Left lung (tissue), 10 donors: ENCODE measurements around the gene MMD2. TPM values are rescaled to one million over a fixed set of nuclear protein-coding genes. Genes with fewer than 3 reads are reported as not detected.
A peak's percentile ranks its signal among the peaks of the same experiment; 100 is the strongest.
"Not testable (repeated sequence)": the region's sequence is repeated elsewhere in the genome, so short reads cannot be mapped to it uniquely, and the experiment has no call there.

ENCODE experiments used
- ATAC-seq: fragments of 200-7000 bp; cut with Tn5 transposase; one replicate; pipeline ENCODE4 v1.9.1; 2020; ENCODE audit warnings: moderate library complexity
- DNase-seq, 4 donors: peaks; one replicate each; pipeline ENCODE4 v3.0.0-alpha.2; 2013 to 2020
- H3K27ac ChIP-seq, 2 donors: fragments of 200-600 bp; sonication (generic) in 1 of 2; one replicate each; pipeline versions ENCODE4 v1.5.0 to v1.8.0; 2020 to 2021
- H3K27me3 ChIP-seq, 2 donors: fragments of 200-600 bp; sonication (generic) in 1 of 2; one replicate each; pipeline versions ENCODE4 v1.5.0 to v1.8.0; 2020 to 2021
- H3K36me3 ChIP-seq, 2 donors: fragments of 200-600 bp; sonication (generic) in 1 of 2; one replicate each; pipeline versions ENCODE4 v1.5.0 to v1.8.0; 2020 to 2021
- H3K4me1 ChIP-seq, 2 donors: fragments of 200-600 bp; one replicate each; pipeline ENCODE4 v1.8.0; 2021
- H3K4me3 ChIP-seq, 2 donors: fragments of 200-600 bp; sonication (generic) in 1 of 2; one replicate each; pipeline versions ENCODE4 v1.5.0 to v1.8.0; 2020 to 2021; ENCODE audit warnings: mild to moderate bottlenecking in 1 of 2
- H3K9me3 ChIP-seq, 2 donors: fragments of 200-600 bp; sonication (generic) in 1 of 2; one replicate each; pipeline versions ENCODE4 v1.5.0 to v1.8.0; 2020 to 2021
- intact Hi-C, 2 donors: fragments of 100-400 bp; cut with DNase I; formaldehyde crosslinking; loops; one replicate each; pipeline versions ENCODE4 v1.11.2 to v1.14.2; 2022
- polyA plus RNA-seq, 6 donors: library from polyadenylated mRNA; unstranded; fragments of 120-200 nt; gene quantifications; one replicate each; pipeline ENCODE4 v1.2.1, GENCODE V29; 2013; ENCODE audit not compliant: insufficient read length in 6 of 6
- total RNA-seq, 2 donors: library from RNA; stranded (reverse); fragmentation: NEBNext Ultra II Directional; extraction: Animal tissue kit (Norgen Biotek cat#: 25700); gene quantifications; one replicate each; pipeline ENCODE4 v1.2.1, GENCODE V29; 2021
- TF ChIP-seq, protein P1 (sequence below), 2 donors: fragments of 200-600 bp; sonication (generic) in 1 of 2; IDR thresholded peaks; one replicate each; pipeline versions ENCODE4 v1.5.0 to v1.8.0; 2021; ENCODE audit warnings: antibody characterized with exemption in 2 of 2
- donor health status: DM: no; HTN: yes; CAD: no.
- donor health status: DM: no; HTN: no; CAD: no.

Gene MMD2
- total and polyA plus RNA-seq, 8 donors: 0.06 to 0.17 TPM; not detected in 6

DNA sequence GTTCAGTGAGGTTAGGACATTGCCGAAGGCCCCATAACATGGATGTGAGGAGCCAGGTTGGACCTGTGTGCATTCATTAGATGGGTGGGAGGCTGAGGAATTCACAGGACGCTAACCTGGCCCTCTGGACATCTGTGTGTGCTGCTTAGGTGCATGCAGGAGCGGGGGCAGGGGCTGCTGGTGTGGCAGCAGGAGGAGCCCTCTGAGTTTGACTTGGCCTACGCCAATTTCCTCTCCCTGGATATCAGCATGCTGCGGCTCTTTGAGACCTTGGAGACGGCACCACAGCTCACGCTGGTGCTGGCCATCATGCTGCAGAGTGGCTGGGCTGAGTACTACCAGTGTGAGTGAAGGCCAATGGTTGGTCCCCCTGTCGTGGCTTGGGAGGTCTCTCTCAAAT is 34.5 kb upstream of the MMD2 start:
- Histone ChIP-seq H3K4me1 (no peaks in the 10 kb centered on the region), H3K9me3 (no peaks in the 10 kb centered on the region), H3K27me3 (no peaks in the 10 kb centered on the region), H3K27ac (no peak overlapping the region), H3K36me3 (peaks cover 3 to 95% of the 10 kb centered on the region in 2 donors), H3K4me3 (no peak overlapping the region)
- TF ChIP-seq, protein P1, sequence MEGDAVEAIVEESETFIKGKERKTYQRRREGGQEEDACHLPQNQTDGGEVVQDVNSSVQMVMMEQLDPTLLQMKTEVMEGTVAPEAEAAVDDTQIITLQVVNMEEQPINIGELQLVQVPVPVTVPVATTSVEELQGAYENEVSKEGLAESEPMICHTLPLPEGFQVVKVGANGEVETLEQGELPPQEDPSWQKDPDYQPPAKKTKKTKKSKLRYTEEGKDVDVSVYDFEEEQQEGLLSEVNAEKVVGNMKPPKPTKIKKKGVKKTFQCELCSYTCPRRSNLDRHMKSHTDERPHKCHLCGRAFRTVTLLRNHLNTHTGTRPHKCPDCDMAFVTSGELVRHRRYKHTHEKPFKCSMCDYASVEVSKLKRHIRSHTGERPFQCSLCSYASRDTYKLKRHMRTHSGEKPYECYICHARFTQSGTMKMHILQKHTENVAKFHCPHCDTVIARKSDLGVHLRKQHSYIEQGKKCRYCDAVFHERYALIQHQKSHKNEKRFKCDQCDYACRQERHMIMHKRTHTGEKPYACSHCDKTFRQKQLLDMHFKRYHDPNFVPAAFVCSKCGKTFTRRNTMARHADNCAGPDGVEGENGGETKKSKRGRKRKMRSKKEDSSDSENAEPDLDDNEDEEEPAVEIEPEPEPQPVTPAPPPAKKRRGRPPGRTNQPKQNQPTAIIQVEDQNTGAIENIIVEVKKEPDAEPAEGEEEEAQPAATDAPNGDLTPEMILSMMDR (IDR thresholded peaks at IDR 0.05): no peak
- ATAC-seq (no peak), DNase-seq (no peak)
- intact Hi-C loops: loop anchor here in 1 of 2 donors (10.0 kb wide), 1 partner anchor 91 kb away; no protein-coding TSS in a partner anchor

DNA sequence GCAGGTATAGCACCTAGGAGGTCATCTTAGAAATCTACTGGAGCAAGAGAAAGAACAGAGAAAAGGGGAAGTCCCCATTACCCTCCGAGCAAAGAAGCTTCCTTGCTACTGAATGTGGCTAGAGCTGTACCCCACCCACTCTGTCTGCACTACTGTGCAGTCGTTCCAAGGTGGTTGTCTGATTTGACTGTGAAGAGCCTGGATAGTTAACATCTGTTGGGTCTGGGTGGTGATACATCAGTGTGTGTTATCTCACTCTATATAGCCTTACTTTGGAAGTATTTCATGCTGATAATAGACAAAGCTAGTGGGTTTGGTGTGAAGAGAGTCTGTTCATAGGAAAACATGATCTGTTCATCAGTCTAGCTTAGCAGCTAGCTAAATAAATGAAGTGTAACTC is 23.8 kb upstream of the MMD2 start:
- H3K36me3 ChIP-seq: peaks cover 5 to 66% of the 10 kb centered on the region in 2 donors
- ATAC-seq, H3K4me1 ChIP-seq, H3K4me3 ChIP-seq, intact Hi-C loops, H3K27me3 ChIP-seq, DNase-seq, H3K27ac ChIP-seq, H3K9me3 ChIP-seq: not testable (repeated sequence)

DNA sequence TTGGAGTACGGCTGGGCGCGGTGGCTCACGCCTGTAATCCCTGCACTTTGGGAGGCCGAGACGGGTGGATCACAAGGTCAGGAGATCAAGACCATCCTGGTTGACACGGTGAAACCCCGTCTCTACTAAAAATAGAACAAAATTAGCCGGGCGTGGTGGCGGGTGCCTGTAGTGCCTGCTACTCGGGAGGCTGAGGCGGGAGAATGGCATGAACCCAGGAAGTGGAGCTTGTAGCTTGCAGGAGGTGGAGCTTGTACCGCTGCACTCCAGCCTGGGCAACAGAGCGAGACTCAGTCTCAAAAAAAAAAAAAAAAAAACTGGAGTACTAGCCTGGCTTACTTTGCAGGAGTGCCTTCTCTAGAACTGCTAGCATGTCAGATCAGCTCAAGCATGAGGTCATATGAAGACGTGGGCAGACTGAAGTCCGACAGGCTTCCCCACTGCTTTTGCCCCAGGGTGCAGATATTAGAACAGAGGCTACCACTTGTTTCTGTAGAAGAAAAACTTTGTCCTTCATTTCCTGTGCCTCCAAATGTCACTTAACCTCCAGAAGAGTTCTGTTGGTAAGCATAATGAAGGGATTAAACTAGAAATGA is 22.4 kb upstream of the MMD2 start:
- ATAC-seq, H3K27ac ChIP-seq, DNase-seq, H3K27me3 ChIP-seq, H3K9me3 ChIP-seq, H3K4me1 ChIP-seq, H3K4me3 ChIP-seq, intact Hi-C loops: not testable (repeated sequence)
- H3K36me3 ChIP-seq: peaks cover 5 to 67% of the 10 kb centered on the region in 2 donors

DNA sequence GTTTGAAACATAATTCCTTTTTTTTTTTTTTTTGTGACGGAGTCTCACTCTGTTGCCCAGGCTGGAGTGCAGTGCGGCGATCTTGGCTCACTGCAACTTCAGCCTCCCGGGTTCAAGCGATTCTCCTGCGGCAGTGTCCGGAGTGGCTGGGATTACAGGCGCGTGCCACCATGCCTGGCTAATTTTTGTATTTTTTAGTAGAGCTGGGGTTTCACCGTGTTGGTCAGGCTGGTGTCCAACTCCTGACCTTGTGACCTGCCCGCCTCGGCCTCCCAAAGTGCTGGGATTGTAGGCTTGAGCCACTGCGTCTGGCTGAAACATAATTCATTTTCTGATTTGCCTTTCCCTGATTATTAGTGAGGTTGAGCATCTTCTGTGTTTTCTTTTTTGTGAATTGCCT is 16.6 kb upstream of the MMD2 start:
- H3K36me3 ChIP-seq: peaks cover 0 to 35% of the 10 kb centered on the region in 2 donors
- intact Hi-C loops: not testable (repeated sequence)

DNA sequence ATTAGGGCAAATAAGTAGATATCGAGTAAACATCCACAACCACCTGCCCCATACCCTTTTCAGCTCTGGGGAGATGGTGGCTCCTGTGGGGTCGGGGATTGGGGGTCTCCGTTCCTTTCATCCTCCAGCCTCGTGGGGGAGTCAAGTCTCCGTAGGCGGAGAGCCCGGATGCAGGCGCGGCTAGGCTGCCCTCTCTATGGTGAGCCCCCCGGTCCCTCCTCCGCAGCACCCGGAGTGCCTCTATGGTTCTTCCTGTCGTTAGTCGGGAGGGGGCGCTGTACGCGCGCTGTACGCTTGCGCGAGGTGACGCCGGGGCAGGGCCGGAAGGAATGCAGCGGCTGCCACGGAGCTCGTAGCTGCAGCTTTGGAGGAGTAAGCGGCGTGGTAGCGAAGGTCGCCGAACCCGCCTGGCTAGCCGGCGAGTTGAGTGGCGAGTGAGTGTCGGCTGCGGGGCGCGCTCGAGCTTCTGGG is 14.8 kb upstream of the MMD2 start:
- Histone ChIP-seq H3K36me3 (peaks cover 0 to 25% of the 10 kb centered on the region in 2 donors), H3K27ac (peak overlapping the region; percentile 89 to 90), H3K4me3 (peak overlapping the region; percentile 76 to 85), H3K27me3 (no peaks in the 10 kb centered on the region), H3K4me1 (peaks cover 0 to 13% of the 10 kb centered on the region in 2 donors), H3K9me3 (no peaks in the 10 kb centered on the region)
- peak; percentile 99 for ATAC-seq
- peak; percentile 88 to 99 (median 92) for DNase-seq
- TF ChIP-seq, protein P1 (IDR thresholded peaks at IDR 0.05): peak; percentile 70 to 86
- intact Hi-C loops: no loop called here

More for the DNA sequence above, 16.6 kb upstream of the MMD2 start:
- not testable (repeated sequence) for H3K27ac ChIP-seq, DNase-seq, ATAC-seq, H3K9me3 ChIP-seq, H3K27me3 ChIP-seq, H3K4me3 ChIP-seq
- peaks cover 0 to 13% of the 10 kb centered on the region in 2 donors for H3K4me1 ChIP-seq

DNA sequence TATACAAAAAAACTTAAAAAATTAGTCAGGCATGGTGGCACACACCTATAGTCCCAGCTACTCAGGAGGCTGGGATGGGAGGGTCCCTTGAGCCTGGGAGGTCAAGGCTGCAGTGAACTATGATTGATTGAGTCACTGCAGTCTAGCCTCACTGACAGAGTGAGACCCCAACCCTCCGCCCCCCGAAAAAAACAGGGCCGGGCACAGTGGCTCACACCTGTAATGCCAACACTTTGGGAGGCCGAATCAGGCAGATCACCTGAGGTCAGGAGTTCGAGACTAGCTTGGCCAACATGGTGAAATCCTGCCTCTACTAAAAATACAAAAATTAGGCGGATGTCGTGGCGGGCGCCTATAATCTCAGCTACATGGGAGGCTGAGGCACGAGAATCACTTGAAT is 13.5 kb upstream of the MMD2 start:
- H3K27ac ChIP-seq, ATAC-seq, H3K9me3 ChIP-seq, H3K4me3 ChIP-seq, DNase-seq, intact Hi-C loops, H3K27me3 ChIP-seq: not testable (repeated sequence)
- H3K36me3 ChIP-seq: peaks cover 0 to 12% of the 10 kb centered on the region in 2 donors
- peaks cover 0 to 13% of the 10 kb centered on the region in 2 donors for H3K4me1 ChIP-seq

DNA sequence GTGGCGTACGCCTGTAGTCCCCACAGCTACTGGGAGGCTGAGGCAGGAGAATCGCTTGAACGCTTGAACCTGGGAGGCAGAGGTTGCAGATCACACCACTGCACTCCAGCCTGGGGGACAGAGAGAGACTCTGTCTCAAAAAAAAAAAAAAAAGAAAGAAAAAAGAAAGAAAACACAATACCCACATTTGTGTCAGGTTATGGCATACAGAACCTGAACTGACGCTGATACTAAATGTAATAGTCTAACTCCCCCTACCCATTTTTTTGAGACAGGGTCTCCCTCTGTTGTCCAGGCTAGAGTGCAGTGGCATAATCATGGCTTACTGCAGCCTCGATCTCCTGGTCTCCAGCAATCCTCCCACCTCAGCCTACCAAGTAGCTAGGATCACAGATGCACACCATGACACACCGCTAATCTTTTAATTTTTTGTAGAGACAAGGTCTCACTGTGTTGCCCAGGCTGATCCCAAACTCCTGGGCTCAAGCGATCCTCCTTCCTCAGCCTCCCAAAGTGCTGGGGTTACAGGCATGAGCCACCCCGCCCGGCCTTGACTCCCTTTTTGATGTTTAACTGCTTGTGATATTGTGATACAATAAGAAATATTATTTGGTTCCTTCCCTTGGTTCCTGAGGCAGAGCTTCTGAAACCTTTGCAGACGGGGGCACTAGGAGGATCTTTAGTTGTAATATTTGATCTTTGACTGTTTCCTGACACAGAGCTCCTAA is 6.5 kb upstream of the MMD2 start:
- Histone ChIP-seq H3K27me3 (peaks cover 0 to 50% of the 10 kb centered on the region in 2 donors), H3K4me3 (no peak overlapping the region), H3K36me3 (no peaks in the 10 kb centered on the region), H3K9me3 (no peaks in the 10 kb centered on the region), H3K4me1 (no peaks in the 10 kb centered on the region), H3K27ac (no peak overlapping the region)
- TF ChIP-seq, protein P1 (IDR thresholded peaks at IDR 0.05): no peak
- ATAC-seq (no peak), DNase-seq (no peak)
- intact Hi-C loops: no loop called here
